Epithelial cell of proximal tubule (primary cell): ENCODE data around the gene RUVBL2. TPM values are rescaled to one million over a fixed set of nuclear protein-coding genes. Genes with fewer than 3 reads are reported as not detected.

ENCODE experiments used
- DNase-seq: peaks from one replicate; pipeline ENCODE4 v3.0.0-alpha.2; 2011; ENCODE audit warnings: low read depth
- H3K4me3 ChIP-seq: 2 replicates; pipeline ENCODE4 v1.5.1; 2011; ENCODE audit warnings: low read depth, mild to moderate bottlenecking, low read length
- total RNA-seq: library from RNA; depleted of rRNA; stranded (reverse); fragments of >200 nt; gene quantifications from 2 replicates; pipeline ENCODE4 v1.2.3, GENCODE V29; 2015
- TF ChIP-seq, protein P1 (sequence below): conservative IDR thresholded peaks from 2 replicates; pipeline ENCODE4 v1.5.1; 2012; ENCODE audit warnings: low read depth, mild to moderate bottlenecking, low read length

Gene RUVBL2
- total RNA-seq, 1 donor from 2014 or later, result 212 TPM

DNA sequence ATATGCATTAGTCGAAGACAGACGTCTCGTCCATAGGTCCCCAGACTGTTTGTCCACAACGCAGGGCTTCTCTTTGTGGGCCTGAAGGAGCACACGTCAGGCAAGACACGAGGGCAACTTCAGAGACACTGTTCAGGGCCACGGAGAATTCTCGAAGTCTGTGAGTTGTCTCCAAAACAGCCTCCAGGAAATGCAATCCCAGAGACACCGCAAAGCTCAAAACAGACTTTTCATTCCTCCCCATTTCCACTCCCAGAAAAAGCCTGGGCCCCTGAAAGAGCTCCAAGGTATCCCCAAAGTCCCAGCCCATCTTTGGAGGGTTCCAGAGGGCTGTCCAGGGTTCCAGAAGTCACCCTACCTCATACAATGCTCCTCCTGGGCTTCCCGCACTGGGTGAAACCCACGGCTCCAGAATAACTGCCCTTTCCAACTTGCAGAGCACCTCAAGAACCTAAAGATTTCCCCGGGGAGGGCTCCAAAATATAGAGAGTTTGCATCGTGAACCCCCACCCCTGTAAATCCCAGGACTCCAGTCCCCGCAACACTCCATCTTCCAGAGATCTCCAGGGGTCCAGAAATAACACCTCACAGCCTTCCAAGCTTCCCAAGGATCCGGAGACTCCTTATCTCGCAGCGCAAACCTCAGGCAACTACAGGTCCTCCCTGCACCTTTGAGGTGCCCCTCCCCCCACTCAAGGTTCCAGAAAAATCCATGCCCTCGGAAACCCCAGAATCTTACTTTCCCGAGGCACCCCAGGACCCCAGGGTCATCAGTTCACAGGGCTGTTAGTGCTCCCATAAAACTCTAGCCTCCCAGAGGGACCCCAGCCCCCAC, 29.3 kb upstream of the RUVBL2 start:
- peak overlapping the region; percentile 51 for H3K4me3 ChIP-seq
- DNase-seq, result no peak
- TF ChIP-seq, protein P1, sequence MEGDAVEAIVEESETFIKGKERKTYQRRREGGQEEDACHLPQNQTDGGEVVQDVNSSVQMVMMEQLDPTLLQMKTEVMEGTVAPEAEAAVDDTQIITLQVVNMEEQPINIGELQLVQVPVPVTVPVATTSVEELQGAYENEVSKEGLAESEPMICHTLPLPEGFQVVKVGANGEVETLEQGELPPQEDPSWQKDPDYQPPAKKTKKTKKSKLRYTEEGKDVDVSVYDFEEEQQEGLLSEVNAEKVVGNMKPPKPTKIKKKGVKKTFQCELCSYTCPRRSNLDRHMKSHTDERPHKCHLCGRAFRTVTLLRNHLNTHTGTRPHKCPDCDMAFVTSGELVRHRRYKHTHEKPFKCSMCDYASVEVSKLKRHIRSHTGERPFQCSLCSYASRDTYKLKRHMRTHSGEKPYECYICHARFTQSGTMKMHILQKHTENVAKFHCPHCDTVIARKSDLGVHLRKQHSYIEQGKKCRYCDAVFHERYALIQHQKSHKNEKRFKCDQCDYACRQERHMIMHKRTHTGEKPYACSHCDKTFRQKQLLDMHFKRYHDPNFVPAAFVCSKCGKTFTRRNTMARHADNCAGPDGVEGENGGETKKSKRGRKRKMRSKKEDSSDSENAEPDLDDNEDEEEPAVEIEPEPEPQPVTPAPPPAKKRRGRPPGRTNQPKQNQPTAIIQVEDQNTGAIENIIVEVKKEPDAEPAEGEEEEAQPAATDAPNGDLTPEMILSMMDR, result no peak

DNA sequence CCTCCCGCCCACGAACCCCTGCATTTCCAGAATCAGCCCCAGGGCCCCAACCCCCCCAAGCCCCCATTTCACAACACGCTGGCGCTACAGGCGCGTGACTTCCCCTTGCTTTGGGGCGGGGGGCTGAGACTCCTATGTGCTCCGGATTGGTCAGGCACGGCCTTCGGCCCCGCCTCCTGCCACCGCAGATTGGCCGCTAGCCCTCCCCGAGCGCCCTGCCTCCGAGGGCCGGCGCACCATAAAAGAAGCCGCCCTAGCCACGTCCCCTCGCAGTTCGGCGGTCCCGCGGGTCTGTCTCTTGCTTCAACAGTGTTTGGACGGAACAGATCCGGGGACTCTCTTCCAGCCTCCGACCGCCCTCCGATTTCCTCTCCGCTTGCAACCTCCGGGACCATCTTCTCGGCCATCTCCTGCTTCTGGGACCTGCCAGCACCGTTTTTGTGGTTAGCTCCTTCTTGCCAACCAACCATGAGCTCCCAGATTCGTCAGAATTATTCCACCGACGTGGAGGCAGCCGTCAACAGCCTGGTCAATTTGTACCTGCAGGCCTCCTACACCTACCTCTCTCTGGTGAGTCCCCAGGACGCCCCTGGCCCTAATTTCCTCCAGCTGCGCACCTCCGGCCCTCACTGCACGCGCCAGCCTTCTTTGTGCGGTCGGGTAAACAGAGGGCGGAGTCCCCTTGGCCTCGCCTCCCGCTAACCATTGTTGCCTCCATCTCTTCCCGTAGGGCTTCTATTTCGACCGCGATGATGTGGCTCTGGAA, 28.5 kb upstream of the RUVBL2 start, which contains the start of gene FTL:
FTL (plus strand) TSS at position 270 of the 766 bp plus-strand sequence; CDS start at position 469, 199 bp downstream.
- no peak for DNase-seq
- TF ChIP-seq, protein P1, result no peak
- H3K4me3 ChIP-seq, result peak within 1 kb of the TSS; percentile 96

DNA sequence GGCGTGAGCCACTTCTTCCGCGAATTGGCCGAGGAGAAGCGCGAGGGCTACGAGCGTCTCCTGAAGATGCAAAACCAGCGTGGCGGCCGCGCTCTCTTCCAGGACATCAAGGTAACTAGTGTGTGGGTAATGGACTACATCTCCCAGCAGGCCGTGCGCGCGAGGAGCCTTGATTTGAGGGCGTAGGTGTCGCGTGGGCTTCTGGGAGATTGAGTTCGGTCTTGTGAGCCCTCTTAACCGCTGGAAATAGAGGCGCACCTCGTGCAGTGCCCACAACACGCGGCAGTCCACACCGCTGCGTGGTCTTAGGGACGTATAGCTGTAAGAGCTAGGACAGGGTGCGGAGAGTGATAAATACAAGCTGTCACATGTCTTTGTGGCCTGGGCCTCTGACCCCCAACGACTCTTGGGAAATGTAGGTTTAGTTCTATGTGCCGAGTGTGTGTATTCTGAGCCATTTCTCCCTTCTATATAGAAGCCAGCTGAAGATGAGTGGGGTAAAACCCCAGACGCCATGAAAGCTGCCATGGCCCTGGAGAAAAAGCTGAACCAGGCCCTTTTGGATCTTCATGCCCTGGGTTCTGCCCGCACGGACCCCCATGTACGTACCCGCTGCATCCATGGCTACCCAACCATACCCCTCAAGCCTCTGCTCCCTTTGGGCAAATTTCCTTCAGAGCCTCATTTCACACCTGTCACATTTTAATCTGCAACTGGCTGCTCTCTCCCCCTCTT, 27.7 kb upstream of the RUVBL2 start:
- peak overlapping the region; percentile 96 for H3K4me3 ChIP-seq
- TF ChIP-seq, protein P1, result no peak
- DNase-seq, result no peak

DNA sequence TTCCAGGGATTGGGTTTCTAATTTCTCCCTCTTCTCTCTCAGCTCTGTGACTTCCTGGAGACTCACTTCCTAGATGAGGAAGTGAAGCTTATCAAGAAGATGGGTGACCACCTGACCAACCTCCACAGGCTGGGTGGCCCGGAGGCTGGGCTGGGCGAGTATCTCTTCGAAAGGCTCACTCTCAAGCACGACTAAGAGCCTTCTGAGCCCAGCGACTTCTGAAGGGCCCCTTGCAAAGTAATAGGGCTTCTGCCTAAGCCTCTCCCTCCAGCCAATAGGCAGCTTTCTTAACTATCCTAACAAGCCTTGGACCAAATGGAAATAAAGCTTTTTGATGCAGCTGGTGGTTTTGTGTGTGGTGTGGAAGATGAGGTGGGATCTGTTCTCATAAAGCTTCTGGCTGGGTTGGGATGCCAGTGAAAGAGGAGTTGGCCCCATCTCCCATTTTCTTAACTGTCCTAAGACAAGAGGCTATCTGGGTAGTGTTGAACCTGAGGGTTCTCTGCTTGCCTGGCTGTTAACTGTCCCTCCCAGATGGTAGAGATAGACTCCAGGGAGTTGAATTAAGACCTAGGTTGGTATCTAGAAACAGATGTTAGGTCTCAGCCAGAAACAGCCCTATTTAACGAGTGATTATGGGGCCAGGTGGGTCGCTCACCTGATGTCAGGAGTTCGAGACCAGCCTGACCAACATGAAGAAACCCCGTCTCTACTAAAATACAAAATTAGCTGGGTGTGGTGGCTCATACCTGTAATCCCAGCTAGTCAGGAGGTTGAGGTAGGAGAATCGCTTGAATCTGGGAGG, 26.9 kb upstream of the RUVBL2 start:
- no peak for DNase-seq
- TF ChIP-seq, protein P1, result no peak
- H3K4me3 ChIP-seq, result peak overlapping the region; percentile 96

DNA sequence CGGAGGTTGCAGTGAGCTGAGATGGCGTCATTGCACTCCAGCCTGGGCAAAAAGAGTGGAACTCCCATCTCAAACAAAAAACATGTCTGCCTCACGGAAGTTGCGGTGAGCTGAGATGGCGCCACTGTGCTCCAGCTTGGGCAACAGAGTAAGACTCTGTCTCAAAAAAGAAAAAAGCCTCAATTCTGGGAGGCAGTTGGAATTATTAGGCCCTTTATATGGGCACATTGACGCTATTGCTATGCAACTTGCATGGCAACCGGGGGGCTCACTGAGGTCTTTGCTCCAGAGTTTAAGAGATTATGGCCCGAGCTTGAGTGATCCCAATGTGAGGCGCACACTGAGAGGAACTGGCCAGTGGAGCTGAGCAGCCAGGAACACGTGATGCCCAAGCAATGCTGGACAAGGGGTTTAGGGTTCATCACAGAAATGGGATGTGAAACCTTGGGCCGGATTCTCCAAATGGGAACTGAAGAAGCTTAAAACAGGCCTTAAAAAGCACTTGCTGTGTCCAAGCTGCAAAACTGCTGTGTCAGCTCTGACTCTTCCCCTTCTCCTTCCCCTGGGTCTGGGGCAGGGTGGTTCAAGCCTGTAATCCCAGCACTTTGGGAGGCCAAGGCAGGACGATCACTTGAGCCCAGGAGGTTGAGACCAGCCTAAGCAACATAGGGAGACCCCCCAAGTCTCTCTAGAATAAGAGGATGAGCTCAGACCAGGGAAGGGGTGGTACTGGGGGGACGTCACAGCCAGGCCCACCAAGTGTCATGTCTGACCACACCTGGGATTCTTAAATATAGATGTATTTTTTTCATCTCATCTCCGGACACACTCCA, 26.1 kb upstream of the RUVBL2 start:
- DNase-seq, result no peak
- TF ChIP-seq, protein P1, result no peak
- peak overlapping the region; percentile 96 for H3K4me3 ChIP-seq
